ENCODE results near the gene KHDRBS1.
"Not testable (repeated sequence)": the region's sequence is repeated elsewhere in the genome, so short reads cannot be mapped to it uniquely, and the experiment has no call there.

Gene KHDRBS1

GRCh38 chr1:32066489-32066873 lies 52.8 kb downstream of the KHDRBS1 start:
- DNase-seq: peak; percentile 19

DNA sequence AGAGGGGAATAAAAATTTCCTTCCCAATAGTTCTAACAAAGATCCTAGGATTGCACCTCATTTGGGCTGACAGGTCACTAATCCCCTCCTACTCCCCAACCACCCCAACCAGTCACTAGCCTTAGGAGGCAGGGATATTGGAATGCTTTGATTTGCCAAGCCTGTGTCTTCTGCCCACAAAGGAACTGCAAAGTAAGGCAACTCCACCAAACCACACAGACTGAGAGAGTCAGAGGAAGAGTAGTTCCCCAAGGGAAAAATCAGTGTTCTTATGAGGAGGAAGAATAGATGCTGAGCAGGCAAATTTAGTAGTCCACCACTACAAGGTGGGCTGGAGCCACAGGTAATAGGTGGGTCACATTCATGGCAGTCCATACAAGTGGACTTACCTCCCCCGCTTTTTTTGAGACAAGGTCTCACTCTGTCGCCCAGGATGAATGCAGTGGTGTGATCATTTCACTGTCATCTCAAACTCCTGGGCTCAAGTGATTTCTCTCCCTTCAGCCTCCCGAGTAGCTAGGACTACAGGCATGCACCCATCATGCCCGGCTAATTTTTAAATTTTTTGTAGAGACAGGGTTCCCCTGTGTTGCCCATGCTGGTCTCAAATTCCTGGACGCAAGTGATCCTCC lies 55.4 kb downstream of the KHDRBS1 start:
- DNase-seq: no peak

GRCh38 chr1:32071758-32072621 lies 58.3 kb downstream of the KHDRBS1 start:
- DNase-seq: no peak

DNA sequence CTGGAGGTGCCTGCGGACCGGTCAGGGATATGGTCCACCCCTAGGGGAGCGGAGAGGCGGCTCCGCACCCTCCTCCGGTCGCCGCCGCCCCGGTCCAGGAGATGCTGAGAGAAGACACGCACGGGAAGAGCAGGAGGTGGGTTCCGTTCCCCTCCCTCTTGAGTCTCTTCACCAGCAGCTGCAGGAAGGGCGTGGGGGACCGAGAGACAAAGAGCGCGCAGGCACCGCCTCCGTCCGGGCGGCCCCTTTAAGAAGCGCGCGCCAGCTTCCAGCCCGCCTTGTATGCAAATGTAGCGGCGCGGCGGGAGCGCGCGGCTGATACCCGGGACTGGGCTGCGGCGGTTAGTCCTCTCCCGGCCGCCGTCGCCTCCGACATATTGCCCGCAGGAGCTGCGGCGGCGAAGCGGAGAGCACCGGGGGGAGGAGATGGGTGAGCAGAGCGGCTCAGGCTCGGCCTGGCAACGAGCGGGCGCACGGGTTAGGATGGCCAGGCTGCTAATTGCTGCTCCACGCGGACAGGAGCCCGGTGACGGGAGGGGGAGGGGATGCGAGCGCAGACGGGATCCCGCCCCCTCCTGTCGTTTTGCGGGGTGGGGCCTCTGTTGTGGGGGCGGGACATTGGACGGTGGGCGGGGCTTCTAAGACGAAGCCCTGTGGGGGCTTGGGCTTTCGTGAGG lies 59.1 kb downstream of the KHDRBS1 start, which contains the start of gene TMEM39B:
TSS of gene TMEM39B (plus strand) at position 318 of the 677 bp plus-strand sequence. CDS start at position 427, 109 bp downstream.
- DNase-seq: peak; percentile 96

DNA sequence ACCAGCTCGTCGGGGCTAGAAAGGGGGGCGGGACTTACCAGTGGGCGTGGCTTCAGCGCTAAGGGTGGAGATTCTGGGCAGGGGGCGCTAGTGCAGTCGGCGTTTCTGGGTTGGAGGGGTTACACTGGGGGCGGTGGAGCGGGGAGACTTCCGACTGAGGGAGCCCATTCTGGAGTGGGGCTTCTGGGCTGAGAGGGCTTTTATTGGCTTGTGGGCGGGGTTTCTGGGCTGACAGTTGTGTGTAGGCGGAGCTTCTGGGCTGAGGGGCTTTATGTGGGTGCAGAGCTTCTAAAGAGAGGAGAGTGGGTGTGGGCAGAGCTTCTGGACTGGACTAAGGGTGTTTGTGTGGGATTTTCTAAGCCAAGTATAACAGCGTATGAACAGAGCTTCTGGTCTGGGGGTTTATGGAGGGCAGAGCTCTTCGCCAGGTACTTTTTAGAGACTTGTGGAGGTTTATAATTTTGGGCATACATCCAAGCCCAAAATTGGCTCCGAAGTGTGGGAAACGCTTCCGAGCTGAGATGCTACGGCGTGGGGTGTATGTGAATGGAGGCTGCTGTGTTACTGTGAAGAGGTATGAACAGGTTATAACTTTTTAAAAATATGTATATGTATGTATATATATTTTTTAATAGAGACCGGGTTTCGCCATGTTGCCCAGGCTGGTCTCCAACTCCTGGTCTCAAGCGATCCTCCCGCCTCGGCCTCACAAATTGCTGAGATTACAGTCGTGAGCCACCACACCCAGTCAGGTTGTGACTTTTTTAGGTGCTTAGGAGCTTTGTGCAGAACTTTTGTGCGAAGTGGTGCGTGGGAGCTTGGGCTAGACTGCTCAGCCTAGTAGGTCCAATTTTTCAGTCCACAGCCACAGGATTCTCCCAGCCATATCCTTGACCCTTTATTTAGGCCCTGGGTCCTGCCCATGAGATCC lies 59.9 kb downstream of the KHDRBS1 start:
- no peak for DNase-seq

- DNase-seq: no peak
Measured at GRCh38 chr1:32074841-32075240, 61.2 kb downstream of the KHDRBS1 start.

GRCh38 chr1:32077451-32077850 lies 63.8 kb downstream of the KHDRBS1 start:
- DNase-seq: no peak

GRCh38 chr1:32082022-32082421 lies 68.4 kb downstream of the KHDRBS1 start:
- DNase-seq: no peak

- DNase-seq: not testable (repeated sequence)
Measured at GRCh38 chr1:32086381-32086780, 72.7 kb downstream of the KHDRBS1 start.

GRCh38 chr1:32091176-32091575 lies 77.5 kb downstream of the KHDRBS1 start:
- DNase-seq: no peak

GRCh38 chr1:32091591-32091990 lies 77.9 kb downstream of the KHDRBS1 start:
- no peak for DNase-seq

All from NCI-H446 treated with DMSO at 0.1 percent for 48 hours (cell line).